Stimulated activated CD8-positive, alpha-beta memory T cell treated with anti-CD3 and anti-CD28 coated beads, Interleukin-2, amount 100 ng/mL, for 48 hours (primary cell): Measurements from ENCODE around the gene ZNF385B.

Experiments used
- DNase-seq, 2 donors: peaks; one replicate each; pipeline ENCODE4 v3.0.0-alpha.2; 2020; ENCODE audit warnings: low read depth in 2 of 2

ZNF385B gene

DNA sequence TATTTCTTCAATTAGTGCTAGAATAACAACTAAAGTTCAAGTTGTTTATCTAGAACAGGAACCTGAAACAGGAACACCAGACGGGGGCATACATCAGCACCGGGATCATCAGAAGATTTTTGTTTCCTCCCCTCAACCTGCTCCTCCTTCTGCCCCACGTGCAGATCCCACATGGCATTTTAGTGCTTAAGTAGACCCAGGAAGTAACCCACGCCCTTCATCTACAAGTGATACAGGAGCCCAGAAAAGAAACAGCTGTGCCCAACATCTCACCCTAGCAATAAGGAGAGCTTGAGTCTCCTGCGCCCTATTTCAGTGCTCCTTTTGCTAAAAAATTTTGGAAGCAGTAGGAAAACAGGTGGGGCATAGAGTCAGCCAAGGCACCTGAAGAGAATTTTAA is 5.2 kb downstream of the ZNF385B start:
- no peak for DNase-seq

DNA sequence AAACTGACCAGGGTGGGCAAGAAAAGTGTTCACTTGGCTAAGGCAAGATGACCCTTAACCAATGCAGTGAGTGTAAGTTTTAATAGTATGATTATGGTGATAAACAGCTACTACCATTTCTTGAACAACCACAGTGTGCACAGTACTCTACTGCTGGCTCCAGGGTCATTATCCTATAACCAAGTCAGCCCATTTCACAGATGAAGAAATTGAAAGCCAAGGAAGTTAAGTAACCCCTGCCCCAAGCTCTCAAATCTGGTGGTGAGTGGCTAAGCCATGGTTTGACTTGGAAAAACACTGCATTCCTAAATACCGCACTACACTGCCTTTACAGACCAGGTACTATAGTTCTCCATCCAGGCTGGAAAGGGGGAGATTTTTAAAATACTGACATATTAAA is 5.7 kb downstream of the ZNF385B start:
- no peak for DNase-seq

DNA sequence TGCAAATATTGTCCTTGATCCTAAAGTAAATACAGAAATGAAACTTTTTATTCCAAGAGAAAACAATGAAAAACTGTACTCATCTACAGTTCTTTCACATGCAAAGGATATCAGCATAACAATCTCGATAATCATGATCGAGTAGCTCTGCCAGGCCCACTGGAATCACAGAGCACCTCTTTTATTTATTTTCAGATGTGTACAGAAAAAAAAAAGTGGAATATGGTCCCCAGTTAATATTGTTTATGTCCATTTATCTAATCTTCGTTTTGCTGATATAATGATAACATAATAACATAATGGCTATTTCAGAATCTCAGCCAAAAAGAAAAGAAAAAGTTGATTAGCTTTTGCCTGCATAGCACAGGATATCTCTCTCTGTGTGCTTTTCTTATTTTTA is 6.5 kb downstream of the ZNF385B start:
- no peak for DNase-seq

- DNase-seq: no peak
Measured at GRCh38 chr2:179853108-179853507, 8.3 kb downstream of the ZNF385B start.

DNA sequence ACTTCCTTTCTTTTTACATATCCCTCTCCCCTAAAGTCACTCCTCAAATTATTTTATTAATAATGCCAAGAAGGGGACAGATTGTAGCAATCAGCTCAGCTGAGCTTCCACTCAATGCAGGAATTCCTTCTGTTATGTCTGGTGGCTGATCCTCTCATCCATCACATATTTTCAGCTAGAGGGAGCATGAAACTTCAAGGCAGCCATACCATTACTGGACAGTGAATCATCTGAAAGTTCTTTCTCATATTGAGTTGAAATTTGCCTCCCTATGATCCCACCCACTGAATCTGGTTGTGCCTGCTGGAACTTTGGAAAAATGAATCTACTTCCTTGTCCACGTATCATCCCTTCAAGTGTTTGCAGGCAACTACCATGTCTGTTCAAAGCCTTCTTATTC is 11.2 kb downstream of the ZNF385B start:
- no peak for DNase-seq

DNA sequence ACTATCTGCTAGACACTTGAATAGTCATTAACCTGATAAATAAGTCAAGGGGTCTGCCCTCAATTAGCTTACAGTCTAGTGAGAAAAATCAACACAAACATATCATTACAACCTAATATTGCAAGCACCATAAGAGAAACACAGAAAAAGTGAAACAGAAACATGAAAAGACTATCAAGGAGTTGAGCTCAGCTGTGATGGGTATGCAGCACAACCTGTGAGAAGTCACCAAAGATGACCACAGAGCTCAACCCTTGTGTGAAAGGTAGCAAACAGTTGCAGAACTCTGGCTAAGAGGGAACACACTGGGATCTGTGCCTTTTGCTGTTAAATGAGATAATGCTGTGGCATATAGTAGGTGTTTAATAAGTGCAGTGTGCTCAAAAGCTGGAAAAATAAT is 11.7 kb downstream of the ZNF385B start:
- no peak for DNase-seq

DNA sequence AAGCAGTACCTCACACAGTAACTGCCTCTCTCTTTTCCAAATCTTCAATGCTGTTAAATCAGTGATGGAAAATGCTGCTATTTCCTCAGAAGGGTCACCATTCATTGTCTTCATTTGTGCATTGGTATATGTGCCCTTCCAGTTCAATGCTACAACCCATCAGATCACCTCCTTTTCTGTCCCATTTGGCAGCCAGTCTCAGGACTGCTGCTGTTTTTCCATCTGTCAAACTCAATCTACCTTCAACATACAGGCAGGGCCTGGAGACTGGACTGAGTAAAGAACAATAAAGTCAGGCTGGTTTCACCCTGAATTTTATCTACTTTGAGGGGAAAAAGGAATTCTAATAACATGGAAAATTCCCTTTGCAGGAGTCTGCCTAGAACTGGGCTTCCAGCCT is 17.9 kb downstream of the ZNF385B start:
- DNase-seq: no peak

GRCh38 chr2:179842498-179843153 is 18.8 kb downstream of the ZNF385B start:
- no peak for DNase-seq

- no peak for DNase-seq
Measured at GRCh38 chr2:179840840-179841239, 20.6 kb downstream of the ZNF385B start.

DNA sequence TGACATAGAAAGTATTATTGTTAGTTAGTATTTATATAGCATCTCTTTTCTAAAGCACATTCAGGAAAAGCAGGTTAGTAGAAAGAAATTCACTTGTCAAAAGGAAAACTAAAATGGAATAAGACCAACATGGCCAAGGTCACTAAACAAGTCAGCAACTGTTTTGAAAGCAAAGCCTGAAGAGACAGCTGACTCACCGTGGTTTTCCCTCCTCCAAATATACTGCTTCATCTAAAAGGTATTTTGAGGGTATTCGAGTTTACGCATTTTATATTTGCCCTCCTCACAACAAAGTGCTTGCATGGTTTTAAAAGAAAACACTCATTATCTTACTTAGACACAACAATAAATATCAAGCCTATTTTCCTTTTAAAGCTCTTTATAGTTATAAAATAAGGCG is 24.0 kb downstream of the ZNF385B start:
- DNase-seq: no peak

DNA sequence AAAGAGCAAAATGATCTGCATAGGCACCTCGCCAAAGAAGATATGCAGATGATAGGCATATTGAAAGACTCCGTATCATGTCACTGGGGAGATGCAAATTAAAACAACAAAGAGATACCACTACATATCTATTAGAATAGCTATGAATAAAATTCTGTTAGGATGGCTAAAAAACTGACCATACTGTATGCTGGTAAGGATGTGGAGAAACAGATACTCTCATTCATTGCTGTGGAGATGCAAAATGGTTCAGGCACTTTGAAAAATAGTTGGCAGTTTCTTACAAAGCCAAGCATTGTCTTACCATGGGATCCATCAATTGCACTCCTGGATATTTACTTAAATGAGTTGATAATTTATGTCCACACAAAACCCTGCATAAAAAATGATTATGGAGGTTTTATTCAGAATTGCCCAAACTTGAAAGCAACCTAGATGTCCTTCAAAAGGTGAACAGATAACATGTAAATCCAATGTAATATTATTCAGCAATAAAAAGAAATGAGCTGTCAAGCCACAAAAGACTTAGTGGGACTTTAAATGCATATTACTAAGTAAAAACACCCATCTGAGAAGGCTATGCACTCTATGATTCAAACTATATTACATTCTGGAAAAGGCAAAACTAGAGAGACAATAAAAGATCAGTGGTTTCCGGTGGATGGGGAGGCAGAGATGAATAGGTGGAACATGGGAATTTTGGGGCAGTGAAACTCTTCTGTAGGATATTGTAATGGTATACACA is 31.2 kb downstream of the ZNF385B start:
- DNase-seq: no peak

GRCh38 chr2:179826297-179826696 is 35.1 kb downstream of the ZNF385B start:
- DNase-seq: no peak

- DNase-seq: no peak
Measured at GRCh38 chr2:179825494-179825893, 35.9 kb downstream of the ZNF385B start.

- DNase-seq: no peak
Measured at GRCh38 chr2:179824961-179825360, 36.5 kb downstream of the ZNF385B start.

DNA sequence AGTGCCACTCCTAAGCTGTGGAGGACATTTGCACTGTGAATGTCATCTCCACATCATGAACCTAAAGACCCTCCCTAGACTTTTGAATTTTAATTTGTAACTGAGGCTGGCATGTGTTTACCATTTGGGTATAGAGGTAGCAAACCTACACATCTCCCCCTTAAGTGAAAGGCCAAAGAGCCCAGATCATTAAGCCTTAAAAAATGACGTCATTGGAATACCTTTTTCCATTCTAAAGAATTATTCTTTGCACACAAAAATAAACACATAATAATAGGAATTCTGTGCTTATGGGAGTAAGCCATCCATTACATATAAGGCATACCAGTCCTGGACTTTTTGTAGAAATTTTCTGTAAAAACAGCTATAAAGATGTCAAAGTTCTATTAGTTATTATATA is 38.9 kb downstream of the ZNF385B start:
- no peak for DNase-seq

DNA sequence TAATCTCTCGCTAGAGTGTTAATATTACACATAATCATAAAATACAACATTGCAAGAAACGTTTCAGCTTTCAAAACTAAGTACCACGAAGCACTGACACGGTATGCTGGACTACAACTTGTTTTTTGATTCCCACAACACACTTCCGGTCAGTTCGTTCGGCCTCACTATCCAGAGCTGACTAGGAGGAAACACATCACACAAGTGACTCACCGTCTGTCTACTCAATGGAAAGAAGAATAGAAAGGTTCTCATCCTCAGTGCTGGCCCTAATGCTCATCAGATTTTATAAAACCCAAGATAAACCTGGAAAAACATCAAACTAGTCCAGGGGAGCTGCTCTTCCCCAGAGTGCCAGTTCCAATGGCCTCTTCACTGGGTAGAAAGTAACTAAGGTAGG is 42.9 kb downstream of the ZNF385B start:
- no peak for DNase-seq

GRCh38 chr2:179817181-179817841 is 44.1 kb downstream of the ZNF385B start:
- DNase-seq: no peak

DNA sequence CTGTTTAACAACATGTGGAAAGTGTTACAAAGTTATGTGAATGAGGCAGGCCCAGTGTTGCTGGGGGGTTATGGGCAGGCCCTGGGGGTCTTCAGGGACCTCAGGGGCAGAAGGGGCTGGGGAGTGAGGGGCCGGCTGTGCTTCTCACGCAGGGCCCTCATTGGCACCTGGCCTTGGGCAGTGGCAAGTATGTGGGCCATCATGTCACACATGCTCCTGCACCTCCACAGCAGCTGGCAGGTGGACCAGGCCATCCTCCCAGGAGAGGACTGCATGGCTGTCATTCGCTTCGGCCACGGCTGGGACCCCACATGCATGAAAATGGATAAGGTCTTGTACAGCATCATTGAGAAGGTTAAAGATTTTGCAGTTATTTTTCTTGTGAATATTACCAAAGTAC is 47.4 kb downstream of the ZNF385B start:
- no peak for DNase-seq

DNA sequence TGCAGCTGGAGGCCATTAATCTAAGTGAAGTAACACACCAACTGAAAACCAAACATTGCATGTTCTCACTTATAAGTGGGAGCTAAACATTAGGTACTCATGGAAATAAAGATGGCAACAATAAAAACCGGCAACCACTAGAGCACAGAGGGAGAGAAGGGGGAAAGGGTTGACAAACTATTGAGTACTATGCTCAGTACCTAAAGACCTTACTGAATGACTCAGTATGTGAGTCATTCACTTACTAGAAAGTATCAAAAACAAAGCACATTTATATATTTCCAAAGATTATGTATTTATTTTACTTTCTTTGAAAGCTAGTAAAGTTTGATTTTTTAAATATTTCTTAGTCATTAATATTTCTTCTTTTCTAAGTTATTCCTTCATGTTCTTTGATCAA is 48.9 kb downstream of the ZNF385B start:
- no peak for DNase-seq

- DNase-seq: no peak
Measured at GRCh38 chr2:179811042-179811441, 50.4 kb downstream of the ZNF385B start.

DNA sequence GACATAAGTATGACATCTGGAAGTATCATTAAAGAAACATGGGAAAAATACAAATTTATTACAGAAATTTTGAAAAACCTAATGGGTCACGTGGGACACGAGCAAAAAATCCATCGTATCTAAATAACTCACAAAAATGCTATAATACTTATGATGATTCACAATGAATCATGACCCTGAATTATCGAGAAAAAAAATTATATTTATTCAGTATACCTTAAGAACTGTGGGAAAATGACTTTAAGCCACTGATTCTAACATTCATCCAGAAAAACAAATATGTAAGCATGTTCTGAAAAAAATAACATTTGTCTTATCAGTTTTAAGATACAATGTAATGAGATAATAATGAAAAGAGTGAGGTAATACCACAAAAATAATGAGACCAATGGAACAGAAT is 51.8 kb downstream of the ZNF385B start:
- DNase-seq: no peak

GRCh38 chr2:179805001-179805400 is 56.4 kb downstream of the ZNF385B start:
- DNase-seq: no peak

- no peak for DNase-seq
Measured at GRCh38 chr2:179804206-179804605, 57.2 kb downstream of the ZNF385B start.
